GM10847 (cell line): ENCODE results near the gene ITPKB.

Experiments used
- POLR2A ChIP-seq: IDR thresholded peaks from 2 replicates; pipeline ENCODE4 v1.6.1; 2011; ENCODE audit not compliant: insufficient read length; ENCODE audit errors: extremely low read depth

The ITPKB gene

GRCh38 chr1:226736908-226737818 is 1.9 kb downstream of the ITPKB start:
- TF ChIP-seq POLR2A, result no peak

- no peak for TF ChIP-seq POLR2A
Measured at GRCh38 chr1:226736001-226736907, 2.8 kb downstream of the ITPKB start.

DNA sequence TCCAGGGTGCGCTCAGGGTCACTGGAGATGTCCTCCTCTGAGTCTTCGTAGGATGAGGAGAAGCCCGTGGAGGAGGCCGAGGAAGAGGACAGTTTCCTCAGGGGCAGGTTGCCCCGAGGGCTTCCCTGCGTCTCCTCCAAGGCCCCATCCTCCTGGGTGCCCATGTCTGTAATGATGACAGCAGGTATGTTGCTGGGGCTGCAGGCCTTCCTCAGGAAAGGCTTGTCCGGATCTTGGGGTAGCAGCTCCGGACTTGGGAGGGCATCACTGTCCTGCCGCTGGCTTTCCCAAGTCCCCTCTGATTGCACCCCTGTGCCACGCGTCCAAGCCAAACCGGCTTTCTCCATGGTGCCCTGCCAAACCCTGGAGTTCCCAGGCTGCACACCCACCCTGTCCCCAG is 3.5 kb downstream of the ITPKB start:
- no peak for TF ChIP-seq POLR2A

- no peak for TF ChIP-seq POLR2A
Measured at GRCh38 chr1:226734611-226735153, 4.4 kb downstream of the ITPKB start.

- TF ChIP-seq POLR2A, result no peak
Measured at GRCh38 chr1:226733876-226734275, 5.2 kb downstream of the ITPKB start.

DNA sequence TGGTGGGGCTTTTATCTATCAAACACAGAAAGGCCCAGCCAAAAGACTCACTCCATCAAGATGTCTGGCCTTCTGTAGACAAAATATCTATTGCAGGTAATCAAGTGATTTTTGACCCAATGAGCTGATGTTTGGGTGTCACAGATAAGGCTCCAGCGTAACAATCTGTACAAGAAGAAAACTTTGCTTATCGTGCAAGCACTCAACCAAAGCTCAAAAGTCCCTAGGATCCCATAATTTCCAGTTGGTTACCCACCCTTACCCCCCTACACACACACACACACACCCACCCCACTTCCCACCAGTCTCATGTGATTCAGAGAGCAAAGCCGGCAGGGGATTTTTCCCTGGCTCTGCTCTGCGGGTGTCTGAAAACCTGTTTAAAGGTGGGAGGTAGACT is 5.8 kb downstream of the ITPKB start:
- no peak for TF ChIP-seq POLR2A

GRCh38 chr1:226732856-226733291 is 6.2 kb downstream of the ITPKB start:
- TF ChIP-seq POLR2A, result no peak

DNA sequence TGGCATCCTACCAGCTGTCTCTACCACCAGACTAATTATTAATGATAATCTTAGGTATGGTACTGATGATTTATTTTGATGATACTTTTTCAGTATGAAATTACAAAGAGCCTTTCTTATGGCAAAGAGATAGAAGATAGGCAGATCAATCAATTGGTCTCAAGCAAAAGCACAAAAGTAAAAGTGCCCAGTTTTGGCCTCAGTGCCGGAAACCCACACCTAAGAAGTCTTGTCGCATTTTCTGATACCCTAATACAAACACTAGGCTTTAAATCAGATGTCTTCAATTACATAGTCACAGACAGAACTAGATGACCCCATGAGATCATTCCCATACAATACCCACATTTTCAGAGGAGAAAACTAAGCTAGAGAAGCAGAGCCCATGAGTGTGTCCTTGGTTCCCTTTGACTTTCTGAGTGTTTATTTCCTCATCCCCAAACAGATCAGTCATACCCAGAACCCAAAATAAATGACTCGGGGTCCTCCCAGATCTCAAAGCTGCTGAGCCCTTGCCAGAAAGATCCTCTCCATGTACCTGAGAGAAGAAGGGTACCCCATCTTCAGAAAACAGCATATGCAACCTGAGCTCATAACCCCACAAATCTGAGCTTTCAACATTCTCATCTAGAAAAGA is 7.7 kb downstream of the ITPKB start:
- TF ChIP-seq POLR2A, result no peak

GRCh38 chr1:226730836-226731235 is 8.2 kb downstream of the ITPKB start:
- no peak for TF ChIP-seq POLR2A

DNA sequence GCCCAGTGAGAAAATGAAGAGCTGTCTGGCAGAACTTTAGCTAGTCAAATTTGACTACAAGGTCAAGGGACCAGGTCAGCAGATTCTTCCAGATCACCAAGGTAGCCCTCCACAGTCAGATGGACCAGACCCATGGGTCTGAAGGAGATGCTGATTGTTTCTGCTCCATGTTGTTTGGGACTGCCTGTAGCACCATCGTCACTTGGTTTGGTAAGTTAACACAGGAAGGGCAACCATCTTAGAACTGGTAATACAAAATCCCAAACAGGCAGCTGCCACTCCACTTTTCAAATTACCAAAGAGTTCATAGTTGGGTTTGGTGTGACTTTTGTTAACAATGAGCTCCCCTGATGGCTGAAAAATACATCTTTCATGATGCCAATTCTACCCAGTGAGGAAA is 9.0 kb downstream of the ITPKB start:
- TF ChIP-seq POLR2A, result no peak

DNA sequence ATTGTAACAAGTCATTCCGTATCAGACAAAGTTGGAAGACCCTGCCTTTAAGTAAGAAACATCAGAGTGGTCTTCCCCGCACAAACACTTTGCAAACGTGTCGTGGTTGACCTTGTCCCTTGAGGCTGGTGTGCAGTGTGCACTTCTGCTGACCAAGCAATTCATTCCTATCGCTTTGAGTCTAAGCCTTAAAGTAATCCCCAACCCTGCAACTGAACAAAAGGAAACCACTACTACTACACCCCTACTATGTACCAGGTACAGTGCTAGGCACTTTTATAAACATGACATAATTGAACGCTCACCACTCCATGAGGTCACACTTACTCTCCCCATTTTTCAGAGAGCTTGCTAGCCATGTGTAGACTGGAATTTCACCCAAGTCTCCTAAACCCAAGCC is 10.6 kb downstream of the ITPKB start:
- TF ChIP-seq POLR2A, result no peak

DNA sequence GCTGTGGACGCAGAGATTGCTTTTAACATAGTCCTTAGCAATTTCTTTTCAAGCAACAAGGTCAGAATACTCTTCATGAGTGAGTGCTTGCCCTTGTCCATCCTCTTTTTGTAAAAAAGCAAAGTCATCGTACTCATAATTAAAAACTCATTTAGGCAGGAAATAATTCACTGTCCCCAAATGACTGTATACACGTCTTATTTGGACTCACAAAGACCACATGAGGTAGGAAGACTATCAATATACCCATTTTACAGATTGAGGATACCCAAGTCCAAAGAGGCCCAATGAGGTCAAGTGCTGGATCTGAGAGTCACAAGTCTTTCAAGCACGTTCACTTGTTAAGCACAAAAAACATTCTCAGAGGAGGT is 13.2 kb downstream of the ITPKB start:
- TF ChIP-seq POLR2A, result no peak

GRCh38 chr1:226723657-226724532 is 15.2 kb downstream of the ITPKB start:
- no peak for TF ChIP-seq POLR2A
